ENCODE measurements around the gene SPRY2. TPM values are rescaled to one million over a fixed set of nuclear protein-coding genes. Genes with fewer than 3 reads are reported as not detected.

SPRY2 gene
- total RNA-seq, 1 experiment from 2014 or later: 28.9 TPM

DNA sequence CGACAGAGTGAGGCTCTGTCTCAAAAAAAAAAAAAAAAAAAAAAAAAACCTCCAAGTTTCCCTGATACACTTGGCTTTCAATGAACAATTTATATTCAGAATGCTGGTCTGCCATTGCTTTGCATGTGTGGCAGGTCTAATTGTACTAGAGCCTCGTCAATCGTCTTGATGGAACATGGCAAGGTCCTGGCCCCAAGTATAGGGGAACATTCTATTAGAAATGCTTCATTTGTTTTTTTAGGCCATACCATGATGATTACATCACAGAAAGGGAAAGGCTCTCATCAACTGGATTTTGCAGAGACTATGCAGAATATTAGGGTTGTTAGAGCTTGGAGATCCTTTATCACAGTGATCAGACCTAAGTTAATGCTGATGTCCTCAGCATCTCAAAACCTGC, 28.0 kb downstream of the SPRY2 start:
- intact Hi-C loops (cut with micrococcal nuclease; ENCODE audit: unreplicated experiment): no loop called here
- Mint-ChIP-seq H3K9me3 (ENCODE audit: unreplicated experiment) (no peaks in the 10 kb centered on the region), H3K27me3 (ENCODE audit: insufficient read depth, unreplicated experiment) (no peaks in the 10 kb centered on the region), H3K4me3 (ENCODE audit: unreplicated experiment) (no peak overlapping the region), H3K27ac (ENCODE audit: unreplicated experiment) (no peak overlapping the region), H3K4me1 (ENCODE audit: low read depth, unreplicated experiment) (no peaks in the 10 kb centered on the region), H3K36me3 (ENCODE audit: insufficient read depth, unreplicated experiment) (no peaks in the 10 kb centered on the region)
- TF ChIP-seq, protein P1, sequence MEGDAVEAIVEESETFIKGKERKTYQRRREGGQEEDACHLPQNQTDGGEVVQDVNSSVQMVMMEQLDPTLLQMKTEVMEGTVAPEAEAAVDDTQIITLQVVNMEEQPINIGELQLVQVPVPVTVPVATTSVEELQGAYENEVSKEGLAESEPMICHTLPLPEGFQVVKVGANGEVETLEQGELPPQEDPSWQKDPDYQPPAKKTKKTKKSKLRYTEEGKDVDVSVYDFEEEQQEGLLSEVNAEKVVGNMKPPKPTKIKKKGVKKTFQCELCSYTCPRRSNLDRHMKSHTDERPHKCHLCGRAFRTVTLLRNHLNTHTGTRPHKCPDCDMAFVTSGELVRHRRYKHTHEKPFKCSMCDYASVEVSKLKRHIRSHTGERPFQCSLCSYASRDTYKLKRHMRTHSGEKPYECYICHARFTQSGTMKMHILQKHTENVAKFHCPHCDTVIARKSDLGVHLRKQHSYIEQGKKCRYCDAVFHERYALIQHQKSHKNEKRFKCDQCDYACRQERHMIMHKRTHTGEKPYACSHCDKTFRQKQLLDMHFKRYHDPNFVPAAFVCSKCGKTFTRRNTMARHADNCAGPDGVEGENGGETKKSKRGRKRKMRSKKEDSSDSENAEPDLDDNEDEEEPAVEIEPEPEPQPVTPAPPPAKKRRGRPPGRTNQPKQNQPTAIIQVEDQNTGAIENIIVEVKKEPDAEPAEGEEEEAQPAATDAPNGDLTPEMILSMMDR (IDR thresholded peaks at IDR 0.05; ENCODE audit: insufficient read depth in 1 of 2, low read depth in 1 of 2, low read length in 1 of 2, severe bottlenecking in 1 of 2, unreplicated experiment in 1 of 2): no peak
- H3K27me3 ChIP-seq (replicated peaks; ENCODE audit: control insufficient read depth, insufficient read depth, low read length): no peaks in the 10 kb centered on the region
- no peak overlapping the region for H3K4me3 ChIP-seq (ENCODE audit: low read depth, low read length)
- BruUV-seq (replicated peaks): no TSS peak
- no peaks in the 10 kb centered on the region for H3K9me3 ChIP-seq
- ChIA-PET CTCF (no interaction called here), POLR2A (no interaction called here)
- H3K36me3 ChIP-seq (ENCODE audit: control insufficient read depth, insufficient read depth, low read length): no peaks in the 10 kb centered on the region
- no peaks in the 10 kb centered on the region for H3K4me1 ChIP-seq
- no peak for DNase-seq

DNA sequence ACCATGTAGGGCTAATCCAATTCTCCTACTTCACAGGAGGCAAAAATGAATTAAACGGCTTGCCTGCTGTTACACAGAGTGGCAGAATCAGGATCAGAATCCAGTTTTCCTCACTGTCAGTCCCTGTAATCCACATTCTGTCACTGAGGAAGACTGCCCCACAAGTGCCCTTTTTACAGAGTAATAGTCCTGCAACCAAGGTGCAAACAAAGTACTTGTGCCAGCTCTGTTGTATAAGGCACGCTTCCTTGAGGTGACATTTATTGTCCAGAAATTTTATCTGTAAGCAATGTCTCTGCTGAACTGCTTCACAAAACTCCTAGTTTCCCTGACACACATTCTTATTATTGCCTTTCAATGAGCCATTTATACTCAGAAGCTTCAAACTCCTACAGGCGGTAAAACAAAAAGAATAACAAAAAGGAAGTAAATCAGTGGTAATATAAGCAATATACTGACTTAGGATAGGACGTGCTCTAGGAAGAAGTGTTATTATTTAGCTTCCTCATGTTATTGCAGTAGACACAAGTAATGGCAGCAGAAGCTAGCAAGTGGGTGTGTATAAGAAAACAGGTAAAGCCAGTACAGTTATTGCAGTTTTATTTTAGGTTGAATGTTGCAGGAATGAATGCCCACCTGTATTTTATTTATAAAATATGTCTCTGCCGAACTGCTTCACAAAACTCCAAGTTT, 28.8 kb downstream of the SPRY2 start:
- Mint-ChIP-seq H3K4me3 (ENCODE audit: unreplicated experiment) (no peak overlapping the region), H3K27me3 (ENCODE audit: insufficient read depth, unreplicated experiment) (no peaks in the 10 kb centered on the region), H3K36me3 (ENCODE audit: insufficient read depth, unreplicated experiment) (no peaks in the 10 kb centered on the region), H3K9me3 (ENCODE audit: unreplicated experiment) (no peaks in the 10 kb centered on the region), H3K27ac (ENCODE audit: unreplicated experiment) (no peak overlapping the region), H3K4me1 (ENCODE audit: low read depth, unreplicated experiment) (no peaks in the 10 kb centered on the region)
- no peaks in the 10 kb centered on the region for H3K9me3 ChIP-seq
- intact Hi-C loops (cut with micrococcal nuclease; ENCODE audit: unreplicated experiment): no loop called here
- BruUV-seq (replicated peaks): no TSS peak
- no peaks in the 10 kb centered on the region for H3K36me3 ChIP-seq (ENCODE audit: control insufficient read depth, insufficient read depth, low read length)
- DNase-seq: no peak
- TF ChIP-seq, protein P1 (IDR thresholded peaks at IDR 0.05; ENCODE audit: insufficient read depth in 1 of 2, low read depth in 1 of 2, low read length in 1 of 2, severe bottlenecking in 1 of 2, unreplicated experiment in 1 of 2): no peak
- no peaks in the 10 kb centered on the region for H3K27me3 ChIP-seq (replicated peaks; ENCODE audit: control insufficient read depth, insufficient read depth, low read length)
- ChIA-PET POLR2A (no interaction called here), CTCF (no interaction called here)
- H3K4me3 ChIP-seq (ENCODE audit: low read depth, low read length): no peak overlapping the region
- H3K4me1 ChIP-seq: no peaks in the 10 kb centered on the region

DNA sequence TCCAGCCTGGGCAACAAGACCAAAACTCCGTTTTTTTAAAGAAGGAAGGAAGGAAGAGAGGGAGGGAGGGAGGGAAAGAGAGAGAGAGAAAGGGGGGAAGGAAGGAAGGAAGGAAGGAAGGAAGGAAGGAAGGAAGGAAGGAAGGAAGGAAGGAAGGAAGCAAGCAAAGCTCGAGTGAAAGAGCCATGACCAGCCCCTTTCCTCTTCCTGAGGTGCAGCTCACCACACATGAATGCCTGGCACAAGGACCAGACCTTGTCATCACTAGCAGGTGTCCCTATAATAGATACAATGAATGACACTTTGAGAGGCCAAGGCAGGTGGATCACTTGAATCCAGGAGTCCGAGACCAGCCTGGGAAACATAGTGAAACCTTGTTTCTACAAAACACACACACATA, 31.0 kb downstream of the SPRY2 start:
- Histone ChIP-seq H3K4me1 (no peaks in the 10 kb centered on the region), H3K4me3 (ENCODE audit: low read depth, low read length) (no peak overlapping the region), H3K9me3 (no peaks in the 10 kb centered on the region), H3K36me3 (ENCODE audit: control insufficient read depth, insufficient read depth, low read length) (no peaks in the 10 kb centered on the region), H3K27me3 (replicated peaks; ENCODE audit: control insufficient read depth, insufficient read depth, low read length) (no peaks in the 10 kb centered on the region)
- H3K4me3 Mint-ChIP-seq (ENCODE audit: unreplicated experiment): no peak overlapping the region
- H3K27ac Mint-ChIP-seq (ENCODE audit: unreplicated experiment): no peak overlapping the region
- H3K9me3 Mint-ChIP-seq (ENCODE audit: unreplicated experiment): no peaks in the 10 kb centered on the region
- DNase-seq: no peak
- ChIA-PET POLR2A (no interaction called here), CTCF (no interaction called here)
- intact Hi-C loops (cut with micrococcal nuclease; ENCODE audit: unreplicated experiment): no loop called here
- H3K4me1 Mint-ChIP-seq (ENCODE audit: low read depth, unreplicated experiment): no peaks in the 10 kb centered on the region
- TF ChIP-seq, protein P1 (IDR thresholded peaks at IDR 0.05; ENCODE audit: insufficient read depth in 1 of 2, low read depth in 1 of 2, low read length in 1 of 2, severe bottlenecking in 1 of 2, unreplicated experiment in 1 of 2): no peak
- no TSS peak for BruUV-seq (replicated peaks)
- no peaks in the 10 kb centered on the region for H3K36me3 Mint-ChIP-seq (ENCODE audit: insufficient read depth, unreplicated experiment)
- H3K27me3 Mint-ChIP-seq (ENCODE audit: insufficient read depth, unreplicated experiment): no peaks in the 10 kb centered on the region
